ENCODE results near the gene TMEM256.

DNA sequence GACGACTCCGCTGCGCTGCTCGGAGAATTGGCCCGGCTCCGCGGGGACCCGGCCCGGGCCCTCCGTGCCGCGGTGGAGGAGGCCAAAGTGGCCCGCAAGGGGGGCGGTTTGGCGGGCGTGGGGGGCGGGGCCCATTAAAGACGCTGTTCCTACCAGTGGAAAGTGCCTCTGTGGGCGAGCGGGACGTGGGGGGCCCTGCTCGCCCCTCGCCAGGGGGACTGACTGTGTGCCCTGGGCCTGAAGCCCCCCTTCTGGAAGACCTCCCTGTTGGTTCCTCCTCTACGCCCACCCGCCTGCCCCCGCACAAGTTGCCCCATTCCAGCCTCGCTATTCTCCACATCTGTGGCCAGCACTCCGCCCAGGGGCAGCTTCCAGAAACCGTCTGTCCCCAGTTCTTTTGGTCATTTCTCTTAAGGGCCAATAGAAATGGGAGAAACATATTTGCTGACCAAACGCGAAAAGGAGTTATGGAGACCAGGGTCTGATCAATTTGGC is 33.5 kb upstream of the TMEM256 start:
- no peak for TF ChIP-seq POLR2A (IDR thresholded peaks at IDR 0.05; ENCODE audit: low read depth)
- no peak for TF ChIP-seq POLR2AphosphoS5 (IDR thresholded peaks at IDR 0.05)
